ENCODE measurements around the gene SYNE2.

DNA sequence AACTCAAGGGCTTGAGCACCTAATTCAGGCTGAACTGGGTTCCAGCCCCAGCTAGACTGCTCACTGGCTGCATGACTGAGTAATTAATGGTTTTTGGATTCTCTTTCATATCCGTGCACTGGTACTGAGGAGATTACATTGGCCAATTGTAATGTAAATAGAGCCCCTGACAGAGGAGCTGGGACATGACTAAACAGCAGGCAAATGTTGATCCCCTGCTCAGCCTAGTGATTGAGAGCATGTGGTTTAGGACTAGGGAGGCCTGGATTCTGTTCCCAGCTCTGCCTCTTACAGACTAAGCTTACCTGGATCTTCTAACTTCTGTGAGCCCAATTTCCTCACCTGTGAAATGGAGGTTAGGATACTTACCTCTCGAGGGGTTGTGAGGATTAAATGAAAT is 237.1 kb downstream of the SYNE2 start:
- TF ChIP-seq EZH2 (IDR thresholded peaks at IDR 0.05; ENCODE audit: low read length, unreplicated experiment) (no peak), EZH2phosphoT487 (IDR thresholded peaks at IDR 0.05; ENCODE audit: borderline replicate concordance, low read length) (no peak)
- TF ChIP-seq, protein P1, sequence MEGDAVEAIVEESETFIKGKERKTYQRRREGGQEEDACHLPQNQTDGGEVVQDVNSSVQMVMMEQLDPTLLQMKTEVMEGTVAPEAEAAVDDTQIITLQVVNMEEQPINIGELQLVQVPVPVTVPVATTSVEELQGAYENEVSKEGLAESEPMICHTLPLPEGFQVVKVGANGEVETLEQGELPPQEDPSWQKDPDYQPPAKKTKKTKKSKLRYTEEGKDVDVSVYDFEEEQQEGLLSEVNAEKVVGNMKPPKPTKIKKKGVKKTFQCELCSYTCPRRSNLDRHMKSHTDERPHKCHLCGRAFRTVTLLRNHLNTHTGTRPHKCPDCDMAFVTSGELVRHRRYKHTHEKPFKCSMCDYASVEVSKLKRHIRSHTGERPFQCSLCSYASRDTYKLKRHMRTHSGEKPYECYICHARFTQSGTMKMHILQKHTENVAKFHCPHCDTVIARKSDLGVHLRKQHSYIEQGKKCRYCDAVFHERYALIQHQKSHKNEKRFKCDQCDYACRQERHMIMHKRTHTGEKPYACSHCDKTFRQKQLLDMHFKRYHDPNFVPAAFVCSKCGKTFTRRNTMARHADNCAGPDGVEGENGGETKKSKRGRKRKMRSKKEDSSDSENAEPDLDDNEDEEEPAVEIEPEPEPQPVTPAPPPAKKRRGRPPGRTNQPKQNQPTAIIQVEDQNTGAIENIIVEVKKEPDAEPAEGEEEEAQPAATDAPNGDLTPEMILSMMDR (conservative IDR thresholded peaks at IDR 0.05; ENCODE audit: low read depth, low read length), result no peak

Data from PC-3 (cell line).